Stimulated activated CD4-positive, alpha-beta T cell treated with anti-CD3 and anti-CD28 coated beads, TNF-alpha, amount 100 ng/mL, for 24 hours (primary cell): Measurements from ENCODE around the gene SLC6A7.

Experiments
- DNase-seq, 3 experiments: peaks; one replicate each; pipeline ENCODE4 v3.0.0-alpha.2; 2020; ENCODE audit warnings: low read depth in 3 of 3

Gene SLC6A7

GRCh38 chr5:150172556-150172955 is 17.3 kb upstream of the SLC6A7 start:
- no peak for DNase-seq

GRCh38 chr5:150173161-150173560 is 16.7 kb upstream of the SLC6A7 start:
- no peak for DNase-seq

GRCh38 chr5:150174285-150174684 is 15.6 kb upstream of the SLC6A7 start:
- no peak for DNase-seq

GRCh38 chr5:150175076-150175475 is 14.8 kb upstream of the SLC6A7 start:
- DNase-seq: no peak

- DNase-seq: no peak
These were observed 14.3 kb upstream of the SLC6A7 start for GRCh38 chr5:150175536-150175935.

- DNase-seq: no peak
These were observed 13.0 kb upstream of the SLC6A7 start for GRCh38 chr5:150176745-150177477.

- DNase-seq: no peak
These were observed 12.1 kb upstream of the SLC6A7 start for GRCh38 chr5:150177721-150178120.

GRCh38 chr5:150178262-150178661 is 11.6 kb upstream of the SLC6A7 start:
- no peak for DNase-seq

- DNase-seq: no peak
These were observed 10.7 kb upstream of the SLC6A7 start for GRCh38 chr5:150179019-150179620.

GRCh38 chr5:150180241-150181026 is 9.4 kb upstream of the SLC6A7 start:
- no peak for DNase-seq

GRCh38 chr5:150181027-150181426 is 8.8 kb upstream of the SLC6A7 start:
- no peak for DNase-seq

GRCh38 chr5:150181766-150182545 is 7.9 kb upstream of the SLC6A7 start:
- no peak for DNase-seq

- DNase-seq: no peak
These were observed 7.1 kb upstream of the SLC6A7 start for GRCh38 chr5:150182774-150183173.

- DNase-seq: no peak
These were observed 6.4 kb upstream of the SLC6A7 start for GRCh38 chr5:150183436-150183835.

GRCh38 chr5:150184006-150184405 is 5.9 kb upstream of the SLC6A7 start:
- DNase-seq: no peak

- DNase-seq: no peak
These were observed 4.6 kb upstream of the SLC6A7 start for GRCh38 chr5:150184990-150185912.

- DNase-seq: no peak
These were observed 3.7 kb upstream of the SLC6A7 start for GRCh38 chr5:150186137-150186536.

GRCh38 chr5:150186897-150187296 is 3.0 kb upstream of the SLC6A7 start:
- DNase-seq: no peak

- DNase-seq: no peak
These were observed 1.6 kb upstream of the SLC6A7 start for GRCh38 chr5:150188146-150188842.

- no peak for DNase-seq
These were observed 536 bp upstream of the SLC6A7 start for GRCh38 chr5:150189326-150189725.
